AG08396 (cell line): ENCODE measurements around the gene DIPK1A.

ENCODE experiments used
- DNase-seq: peaks from one replicate; pipeline ENCODE4 v3.0.0; 2012; ENCODE audit warnings: low spot score, mixed read lengths

Gene DIPK1A

DNA sequence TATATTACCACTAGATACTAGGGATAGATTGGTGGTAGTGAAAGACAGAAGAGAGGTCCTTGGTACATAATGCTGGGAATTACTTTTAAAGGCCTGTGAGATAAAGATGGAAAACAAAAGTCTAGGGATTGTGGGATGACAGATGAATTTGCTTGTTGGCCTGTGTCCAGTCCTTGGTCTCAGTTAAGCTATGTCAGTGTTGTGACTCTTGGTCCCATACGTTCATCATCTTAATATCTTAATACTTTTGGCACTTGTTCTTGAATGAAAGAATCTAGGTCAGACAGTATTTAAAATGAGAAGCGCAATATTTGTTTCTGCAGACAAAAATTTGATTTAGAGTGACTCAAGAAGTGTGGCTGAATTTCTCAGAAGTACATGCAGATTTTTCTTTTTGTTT lies 121.8 kb downstream of the DIPK1A start:
- DNase-seq, result no peak

DNA sequence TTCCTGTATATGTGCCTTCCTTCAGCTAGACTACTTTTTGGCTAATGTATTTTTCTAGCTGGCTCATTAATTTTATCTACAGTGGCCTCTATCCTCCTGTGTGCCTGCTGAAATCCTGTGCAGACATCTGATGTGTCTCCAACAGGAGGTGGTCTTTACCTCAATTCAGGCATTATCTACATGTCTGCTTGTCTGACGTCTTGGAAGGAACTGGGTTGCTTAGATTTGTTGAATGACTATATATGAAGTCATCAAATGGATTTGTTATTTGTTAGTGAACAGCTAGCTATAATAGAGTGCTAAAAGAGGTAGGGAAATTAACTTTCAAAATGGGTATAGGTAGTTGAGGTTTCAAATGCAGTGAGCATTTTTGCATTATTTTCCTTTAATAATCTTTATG lies 122.7 kb downstream of the DIPK1A start:
- DNase-seq, result no peak

DNA sequence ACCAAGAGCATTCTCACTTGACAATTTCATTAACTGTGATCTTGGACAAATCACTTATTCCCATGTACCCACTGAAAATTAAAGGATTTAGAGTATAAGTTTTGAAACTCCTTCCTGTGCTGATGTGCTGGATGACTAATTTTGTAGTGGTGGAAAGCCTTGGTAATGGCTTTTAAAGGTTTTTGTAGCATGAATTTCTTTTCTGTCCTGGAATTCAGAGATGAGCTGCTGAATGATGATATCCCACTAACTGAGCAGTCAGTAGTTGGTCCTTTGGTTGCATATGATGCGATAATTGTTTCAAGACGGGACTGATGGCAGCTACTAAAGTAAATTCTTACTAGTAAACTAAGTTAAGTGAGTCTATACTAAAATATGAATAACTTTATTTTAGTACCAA lies 124.2 kb downstream of the DIPK1A start:
- peak; percentile 13 for DNase-seq

DNA sequence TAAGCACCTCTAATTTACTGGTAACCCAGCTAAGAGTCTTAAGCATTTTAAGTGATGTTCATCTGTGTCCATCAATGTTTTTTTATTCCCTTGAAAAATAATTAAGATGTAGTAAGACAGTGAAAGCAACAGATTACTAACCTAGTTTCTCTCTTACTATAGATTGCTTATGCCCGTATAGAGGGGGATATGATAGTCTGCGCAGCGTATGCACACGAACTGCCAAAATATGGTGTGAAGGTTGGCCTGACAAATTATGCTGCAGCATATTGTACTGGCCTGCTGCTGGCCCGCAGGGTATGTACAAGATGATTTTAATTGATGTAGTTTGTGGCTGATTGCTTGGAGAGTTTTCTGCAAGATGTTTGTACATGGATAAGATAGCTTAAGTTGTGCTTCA lies 126.6 kb downstream of the DIPK1A start:
- no peak for DNase-seq

DNA sequence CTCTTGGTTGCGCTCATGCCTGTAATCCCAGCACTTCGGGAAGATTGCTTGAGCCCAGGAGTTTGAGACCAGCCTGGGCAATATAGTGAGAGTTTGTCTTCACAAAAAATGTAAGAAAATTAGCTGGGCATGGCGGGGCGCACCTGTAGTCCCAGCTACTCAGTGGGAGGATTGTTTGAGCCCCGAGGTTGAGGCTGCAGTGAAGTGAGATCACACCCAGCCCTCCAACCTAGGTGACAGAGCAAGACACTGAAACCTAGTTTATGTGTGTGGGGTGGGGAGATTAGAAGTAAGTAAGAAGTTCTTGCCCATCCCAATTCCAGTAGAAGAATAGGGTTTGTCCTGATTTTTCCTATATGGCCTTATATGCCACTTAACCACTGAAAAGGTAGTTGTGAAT lies 127.4 kb downstream of the DIPK1A start:
- no peak for DNase-seq

DNA sequence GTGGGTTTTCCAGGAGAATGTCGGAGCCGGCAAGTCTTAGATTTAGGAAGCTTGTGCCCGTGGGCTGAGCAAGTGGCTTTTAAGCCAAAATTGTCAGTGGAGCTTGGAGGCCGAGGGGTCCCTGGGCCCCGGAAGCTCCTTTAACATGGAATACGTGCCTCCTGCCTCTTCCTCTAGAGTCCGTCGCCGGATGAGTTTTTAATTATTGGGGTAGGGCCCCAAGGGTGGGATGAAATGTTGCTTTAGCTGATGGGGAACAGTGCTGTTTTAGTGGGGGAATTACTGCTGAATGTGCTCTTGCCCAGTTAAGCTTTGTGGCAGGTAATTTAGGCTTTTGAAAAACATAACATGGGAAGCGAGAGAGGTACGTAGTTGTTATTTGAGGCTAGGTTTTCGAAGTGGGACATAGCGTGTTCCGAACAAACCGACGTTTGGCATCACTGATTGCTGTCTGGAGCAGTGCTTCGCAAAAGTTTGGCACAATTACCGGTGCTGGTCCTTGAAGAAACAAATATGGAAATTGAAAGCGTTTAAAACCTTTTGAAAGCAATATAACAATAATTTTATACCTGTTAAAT lies 128.6 kb downstream of the DIPK1A start:
- no peak for DNase-seq

DNA sequence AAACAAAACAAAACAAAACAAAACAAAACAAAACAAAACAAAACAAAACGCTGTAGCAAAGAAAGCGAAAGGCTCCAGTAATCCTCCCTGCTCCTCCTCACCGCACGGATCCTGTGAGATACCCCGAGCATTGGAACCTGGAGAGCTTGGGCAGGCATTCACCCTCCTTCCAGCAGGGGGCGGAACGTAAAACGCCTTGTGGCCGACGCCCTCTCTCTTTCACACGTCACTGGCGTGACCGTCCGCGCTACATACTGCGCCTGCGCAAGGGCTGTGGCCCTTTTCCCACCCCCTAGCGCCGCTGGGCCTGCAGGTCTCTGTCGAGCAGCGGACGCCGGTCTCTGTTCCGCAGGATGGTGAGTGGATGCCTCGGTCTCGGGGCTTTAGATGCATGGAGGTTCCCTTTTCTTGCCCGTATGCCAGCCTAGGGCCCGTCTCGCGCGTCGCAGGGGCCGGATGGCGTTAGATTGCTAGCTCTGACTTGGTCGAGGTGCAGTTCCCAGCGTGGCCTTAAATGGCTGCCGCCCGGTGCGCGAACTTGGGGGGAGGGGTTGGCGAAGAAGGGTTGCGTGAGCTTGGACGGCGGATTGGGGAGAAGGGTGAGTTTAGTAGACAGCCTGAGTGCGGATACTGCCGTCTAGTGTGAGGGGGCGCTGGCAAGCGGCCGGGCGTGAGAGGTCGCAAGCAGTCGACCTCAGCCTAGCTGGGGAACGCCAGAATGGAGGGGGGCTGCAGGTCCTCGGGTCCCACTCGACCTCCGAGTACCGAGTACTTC lies 129.3 kb downstream of the DIPK1A start, which contains the start of gene RPL5:
RPL5 (plus strand) TSS at position 279 of the 775 bp plus-strand sequence; CDS start at position 354, 75 bp downstream.
- peak; percentile 96 for DNase-seq

DNA sequence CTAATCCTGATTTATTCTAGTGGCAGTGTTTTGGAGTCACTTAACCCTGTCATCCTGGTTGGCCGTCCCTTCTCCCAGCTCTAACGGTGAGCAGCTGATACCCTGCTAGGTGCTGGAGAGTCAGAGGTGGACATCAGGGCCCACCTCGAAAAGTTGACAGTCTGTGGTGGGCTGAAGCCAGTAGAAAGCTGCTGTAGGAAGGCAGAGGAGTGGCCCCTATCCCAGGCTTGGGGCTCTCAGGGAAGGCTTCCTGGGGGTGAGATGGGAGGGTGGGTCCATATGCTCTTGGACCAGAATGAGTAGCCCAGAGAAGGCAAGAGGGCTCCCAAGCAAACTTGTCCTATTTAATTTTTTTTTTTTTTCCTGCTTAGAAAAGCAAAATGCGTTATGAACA lies 129.9 kb downstream of the DIPK1A start:
- no peak for DNase-seq

DNA sequence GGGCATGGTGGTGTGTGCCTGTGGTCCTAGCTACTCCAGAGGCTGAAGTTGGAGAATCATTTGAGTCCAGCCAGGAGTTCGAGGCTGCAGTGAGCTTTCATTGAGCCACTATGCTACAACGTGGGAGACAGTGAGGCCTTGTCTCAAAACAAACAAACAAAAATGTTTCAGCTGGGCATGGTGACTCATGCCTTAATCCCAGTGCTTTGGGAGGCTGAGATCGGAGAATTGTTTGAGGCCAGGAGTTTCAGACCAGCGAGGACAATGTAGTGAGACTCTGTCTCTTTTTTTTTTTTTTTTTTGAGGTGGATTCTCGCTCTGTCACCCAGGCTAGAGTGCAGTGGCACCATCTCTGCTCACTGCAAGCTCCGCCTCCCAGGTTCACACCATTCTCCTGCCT lies 134.5 kb downstream of the DIPK1A start:
- DNase-seq, result no peak

DNA sequence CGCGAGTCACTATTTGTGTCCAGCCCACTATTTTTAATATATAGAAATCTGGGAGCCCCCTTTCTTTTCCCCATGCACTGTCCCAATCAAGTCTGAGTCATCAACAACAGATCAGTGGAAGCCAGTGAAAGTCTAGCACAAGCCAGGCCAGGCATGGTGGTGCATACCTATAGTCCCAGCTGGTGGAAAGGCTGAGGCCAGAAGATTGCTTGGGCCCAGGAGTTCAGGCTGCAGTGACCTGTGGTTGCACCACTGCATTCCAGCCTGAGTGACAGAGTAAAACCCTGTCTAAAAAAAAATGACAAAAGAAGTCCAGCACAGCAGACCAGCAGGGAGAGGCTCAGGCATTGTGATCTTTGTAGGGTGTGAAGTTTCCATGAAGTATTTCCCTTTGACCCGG lies 138.4 kb downstream of the DIPK1A start:
- DNase-seq, result peak; percentile 50

DNA sequence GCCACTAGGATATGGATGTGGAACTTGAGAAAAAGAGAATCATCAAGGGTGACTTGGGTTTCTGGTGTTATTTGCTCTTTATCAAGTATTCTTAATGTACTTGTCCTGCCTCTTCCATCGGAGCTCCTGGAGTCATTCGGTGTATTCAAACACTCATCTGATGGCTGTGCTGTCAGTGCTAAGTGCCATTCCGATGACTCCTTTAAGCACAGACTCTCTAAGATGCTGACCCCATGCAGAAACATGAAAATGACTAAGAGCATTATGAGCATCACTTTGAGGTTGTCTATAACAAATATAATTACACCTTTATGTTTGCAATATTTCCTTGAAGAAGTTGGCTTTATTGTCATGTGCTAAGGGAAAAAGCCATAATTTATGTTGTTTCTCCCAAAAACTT lies 140.7 kb downstream of the DIPK1A start:
- DNase-seq, result no peak

DNA sequence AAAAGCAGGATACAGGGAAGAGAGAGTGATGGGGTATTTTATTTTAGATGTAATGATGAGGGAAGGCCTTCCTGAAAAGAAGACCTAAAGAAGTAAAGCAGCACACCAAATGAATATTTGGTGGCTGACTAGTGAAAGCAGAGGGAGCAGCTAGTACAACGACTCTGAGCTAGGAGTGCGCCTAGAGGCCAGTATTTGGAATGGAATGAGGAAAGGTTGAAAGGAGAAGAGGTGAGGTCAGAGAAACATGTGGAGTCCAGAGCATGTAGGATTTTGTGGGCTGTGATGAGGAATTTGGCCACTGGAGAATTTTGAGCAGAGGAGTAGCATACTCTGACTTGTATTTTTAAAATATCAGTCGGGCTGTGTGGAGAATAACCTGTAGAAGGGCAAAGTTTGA lies 141.2 kb downstream of the DIPK1A start:
- no peak for DNase-seq

DNA sequence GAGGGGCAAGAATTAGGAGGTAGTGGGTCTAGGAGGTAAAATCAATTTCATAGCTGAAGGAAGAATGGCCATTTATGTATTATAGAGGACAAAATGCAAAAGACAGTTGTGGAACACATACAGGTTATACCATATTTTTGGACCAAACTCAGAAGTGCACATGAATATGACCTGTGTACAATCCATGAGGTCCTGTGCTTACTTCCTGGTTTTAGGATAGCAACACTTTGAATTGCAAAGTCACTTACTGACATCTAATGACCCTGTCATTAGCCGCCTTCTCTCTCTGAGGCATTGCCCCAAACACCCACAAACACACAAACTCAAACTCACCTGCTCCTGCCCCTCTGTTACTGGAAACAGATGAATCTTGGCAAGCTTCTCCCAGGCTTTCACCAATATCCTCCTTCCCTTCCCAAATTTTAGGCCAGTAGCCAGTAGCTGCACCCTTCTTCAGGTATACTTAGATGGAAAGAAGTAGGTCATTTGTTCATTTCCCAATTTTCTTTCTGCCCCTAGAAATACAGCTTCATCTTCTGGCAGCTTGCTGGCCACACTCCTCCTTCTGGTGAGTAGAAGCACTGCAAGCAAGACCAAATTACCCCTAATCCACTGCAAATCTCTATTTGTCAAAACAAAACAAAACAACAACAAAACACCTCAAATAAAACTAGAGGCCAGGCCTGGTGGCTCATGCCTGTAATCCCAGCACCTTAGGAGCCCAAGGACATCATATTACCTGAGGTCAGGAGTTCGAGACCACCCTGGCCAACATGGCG lies 143.1 kb downstream of the DIPK1A start:
- DNase-seq, result no peak

DNA sequence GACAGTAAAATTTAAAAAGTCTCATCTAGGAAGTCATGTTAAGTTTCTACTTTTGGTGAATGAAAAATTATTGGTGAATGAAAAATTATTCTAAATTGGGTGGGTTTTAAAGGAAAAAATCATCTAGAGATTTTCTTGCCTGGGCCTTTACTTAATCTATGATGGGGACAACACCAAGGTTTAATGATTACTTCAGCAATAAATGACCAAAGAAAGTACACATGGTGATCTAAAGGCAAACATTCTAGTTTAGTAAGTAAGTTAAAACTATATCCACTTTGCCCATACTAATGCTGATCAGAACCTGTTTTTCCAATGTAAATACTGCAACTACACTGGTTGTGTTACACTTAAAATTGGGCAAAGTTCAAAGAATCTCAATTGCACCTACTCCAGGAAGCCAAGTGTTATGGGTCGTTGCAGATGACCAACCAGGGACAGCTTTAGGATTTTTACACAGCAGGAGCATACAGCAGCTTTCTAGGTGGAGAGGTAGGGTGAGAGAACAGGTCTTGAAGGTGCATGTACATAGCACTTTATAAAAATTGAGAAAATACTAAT lies 144.0 kb downstream of the DIPK1A start:
- no peak for DNase-seq

DNA sequence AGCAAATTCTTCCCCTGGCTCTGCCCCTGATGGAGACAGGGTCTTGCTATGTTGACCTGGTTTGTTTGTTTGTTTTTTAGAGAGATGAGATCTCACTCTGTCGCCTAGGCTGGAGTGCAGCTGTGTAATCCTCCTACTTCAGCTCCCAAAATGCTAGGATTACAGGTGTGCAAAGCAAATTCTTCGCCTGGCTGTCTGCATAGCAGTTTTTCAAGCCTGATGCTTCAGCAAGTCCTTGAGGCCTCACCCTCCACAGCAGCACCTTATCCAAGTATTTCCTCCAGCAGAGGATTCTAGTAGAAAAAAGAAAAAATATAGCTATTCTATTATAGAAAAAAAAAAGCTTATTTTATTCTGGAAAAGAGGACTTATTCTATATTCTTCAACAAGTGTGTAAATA lies 144.5 kb downstream of the DIPK1A start:
- no peak for DNase-seq

DNA sequence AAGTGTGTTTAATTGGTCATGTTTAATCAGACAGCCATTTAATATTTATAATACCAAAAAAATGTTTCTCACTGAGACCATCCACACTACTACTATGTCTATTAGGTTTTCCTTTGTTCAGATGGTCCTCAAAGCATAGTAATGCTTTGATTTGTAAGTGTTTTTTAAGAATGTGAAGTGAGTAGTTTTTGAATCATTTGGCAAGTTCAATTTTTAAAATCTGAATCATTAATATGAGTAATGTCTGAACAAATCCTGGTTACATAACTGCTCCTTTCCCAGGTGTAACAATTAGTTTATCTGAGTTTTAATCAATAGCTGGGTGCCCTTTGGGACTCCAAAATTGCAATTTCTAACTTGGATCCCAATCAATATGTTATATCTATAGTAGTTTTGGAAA lies 152.9 kb downstream of the DIPK1A start:
- no peak for DNase-seq

DNA sequence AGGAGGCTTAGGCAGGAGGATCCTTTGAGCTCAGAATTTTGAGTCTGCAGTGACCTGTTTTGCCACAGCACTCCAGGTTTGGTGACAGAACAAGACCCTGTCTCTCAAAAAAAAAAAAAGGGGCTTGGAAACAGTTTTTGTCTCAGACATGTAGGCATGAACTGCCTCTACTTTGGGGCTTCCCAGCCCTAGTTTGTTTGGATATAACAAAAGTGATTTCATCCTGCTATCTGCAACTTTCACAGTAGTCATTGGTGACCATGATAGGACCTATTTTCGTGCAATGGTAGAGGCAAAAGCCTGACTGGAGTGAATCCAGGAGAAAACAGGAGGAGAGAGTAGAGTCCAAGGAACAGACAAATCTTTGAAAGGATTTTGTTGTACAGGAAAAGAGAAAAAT lies 156.0 kb downstream of the DIPK1A start:
- DNase-seq, result no peak

DNA sequence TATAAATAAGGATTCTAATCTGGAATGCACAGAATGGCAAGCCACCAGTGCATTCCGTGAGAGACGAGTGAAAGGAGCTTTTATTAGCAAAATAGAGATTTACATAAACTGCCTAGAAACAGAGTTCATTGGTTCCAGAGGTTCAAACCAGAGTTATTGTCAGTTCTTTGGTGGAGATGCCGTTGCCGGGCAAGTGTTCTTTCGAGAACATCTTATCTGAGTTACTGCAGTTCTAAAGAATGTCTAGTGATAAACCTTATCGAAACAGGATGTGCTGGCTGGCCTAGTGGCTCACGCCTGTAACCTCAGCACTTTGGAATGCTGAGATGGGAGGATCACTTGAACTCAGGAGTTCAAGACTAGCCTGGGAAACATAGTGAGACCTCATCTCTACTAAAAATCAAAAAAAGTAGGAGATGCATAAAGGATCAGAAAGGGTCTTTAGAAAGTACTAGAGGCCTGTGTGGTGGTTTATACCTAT lies 156.5 kb downstream of the DIPK1A start:
- DNase-seq, result peak; percentile 82

DNA sequence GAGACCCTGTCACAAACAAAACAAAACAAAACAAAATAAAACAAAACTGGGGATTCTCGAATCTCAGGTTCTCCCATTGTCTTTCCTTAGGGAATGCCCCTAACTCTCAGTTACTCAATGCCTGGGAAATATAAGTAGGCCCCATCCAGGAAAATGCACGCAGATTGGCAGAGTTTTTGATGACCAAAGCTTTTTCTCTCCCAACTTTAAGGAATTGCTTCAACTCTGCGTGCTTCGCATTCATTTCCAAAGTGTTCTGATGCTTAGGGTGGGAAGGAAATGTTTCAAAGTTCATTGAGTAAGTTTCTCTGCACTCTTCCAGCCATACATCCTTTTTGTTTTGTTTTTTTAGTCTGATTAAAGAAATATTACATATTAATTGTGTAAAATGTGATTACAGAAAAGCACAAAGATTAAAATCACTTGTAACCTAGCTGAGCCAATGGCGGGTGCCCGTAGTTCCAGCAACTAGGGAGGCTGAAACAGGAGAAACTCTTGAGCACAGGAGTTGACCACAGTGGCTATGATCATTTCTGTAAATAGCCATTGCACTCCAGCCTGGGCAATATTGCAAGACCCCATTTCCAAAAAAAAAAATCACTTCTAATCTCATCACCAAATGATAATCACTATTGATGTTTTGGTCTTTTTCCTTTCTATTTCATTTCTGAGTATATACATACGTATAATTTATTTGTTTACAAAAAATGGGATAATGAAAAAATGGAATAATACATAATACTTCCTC lies 157.9 kb downstream of the DIPK1A start:
- DNase-seq, result no peak

DNA sequence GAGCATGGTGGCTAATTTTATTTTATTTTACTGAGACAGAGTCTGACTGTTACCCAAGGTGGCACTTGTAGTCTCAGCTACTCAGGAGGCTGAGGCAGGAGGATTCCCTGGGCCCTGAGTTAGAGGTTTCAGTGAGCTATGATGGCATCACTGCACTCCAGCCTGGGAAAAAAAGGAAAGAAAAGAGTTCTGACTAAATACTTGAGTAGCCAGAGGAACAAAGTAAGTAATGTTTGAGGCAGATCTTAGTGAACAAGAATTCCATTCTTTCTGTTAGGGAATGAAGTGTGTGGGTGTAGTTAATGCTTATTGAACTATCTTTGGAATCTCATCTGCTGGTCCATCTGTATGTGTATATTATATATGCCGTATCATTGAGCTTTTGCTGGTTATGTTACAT lies 163.3 kb downstream of the DIPK1A start:
- DNase-seq, result no peak

DNA sequence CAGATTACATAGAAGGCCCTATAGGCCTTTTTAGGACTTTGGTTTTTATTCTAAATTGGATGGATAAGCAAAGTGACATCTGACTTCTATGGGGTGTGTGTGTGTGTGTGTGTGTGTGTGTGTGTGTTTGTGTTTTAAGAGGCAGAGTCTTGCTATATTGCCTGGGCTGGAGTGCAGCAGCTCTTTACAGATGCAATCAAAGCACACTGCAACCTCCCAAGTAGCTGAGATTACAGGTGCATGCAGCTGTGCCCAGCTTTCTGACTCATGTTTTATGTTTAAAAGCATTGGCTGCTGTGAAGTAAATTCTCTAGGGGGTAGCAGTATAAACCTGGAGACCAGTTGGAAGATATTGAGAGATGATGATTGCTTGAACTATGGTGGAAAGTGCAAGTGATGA lies 164.0 kb downstream of the DIPK1A start:
- no peak for DNase-seq

DNA sequence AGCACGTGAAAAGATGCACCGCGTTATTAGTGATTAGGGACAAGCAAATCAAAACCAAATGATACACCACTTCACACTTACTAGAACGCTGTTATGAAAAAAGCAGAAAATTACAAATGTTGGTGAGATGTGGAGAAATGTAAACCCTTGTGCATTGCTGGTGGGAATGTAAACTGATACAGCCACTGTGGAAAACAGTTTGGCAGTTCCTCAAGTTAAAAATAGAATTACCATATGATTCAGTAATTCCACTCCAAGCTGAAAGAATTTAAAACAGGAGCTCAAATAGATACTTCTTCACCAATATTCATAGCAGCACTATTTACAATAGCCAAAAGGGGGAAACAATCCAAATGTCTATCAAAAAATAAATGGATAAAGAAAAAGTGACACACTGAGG lies 166.1 kb downstream of the DIPK1A start:
- DNase-seq, result no peak
